OCI-LY7 (cell line): ENCODE measurements around the gene NT5C2. TPM values are rescaled to one million over a fixed set of nuclear protein-coding genes. Genes with fewer than 3 reads are reported as not detected.

Source experiments
- BruUV-seq: library from RNA; stranded (reverse); fragments of 400-500 nt; replicated peaks from 2 replicates; lab custom pipeline; 2021; lab: Mats Ljungman, UMichigan
- CTCF ChIA-PET: fragments of 300-600 bp; sonication (Branson Sonifier 250); formaldehyde crosslinking; loops from one replicate; lab custom pipeline; 2022; ENCODE audit warnings: antibody characterized with exemption; ENCODE audit not compliant: unreplicated experiment; lab: Charles Lee
- POLR2A ChIA-PET: fragments of 300-600 bp; sonication (Branson Sonifier 250); formaldehyde crosslinking; loops from one replicate; lab custom pipeline; 2022; ENCODE audit warnings: antibody characterized with exemption; lab: Charles Lee
- DNase-seq: peaks from one replicate; pipeline ENCODE4 v3.0.0-alpha.2; 2015; ENCODE audit warnings: low spot score
- H2AFZ ChIP-seq: fragments of 200-600 bp; sonication (generic), shearing (Covaris generic); 2 replicates; pipeline ENCODE4 v1.6.1; 2014; ENCODE audit warnings: mild to moderate bottlenecking, antibody characterized with exemption, low read length, moderate library complexity
- H3K27ac ChIP-seq: fragments of 200-600 bp; sonication (generic); 2 replicates; pipeline ENCODE4 v1.5.1; 2014; ENCODE audit warnings: mixed run types, low read depth, mild to moderate bottlenecking, moderate library complexity, low read length, inconsistent platforms; ENCODE audit not compliant: poor library complexity, severe bottlenecking
- H3K36me3 ChIP-seq: fragments of 200-600 bp; sonication (generic); 2 replicates; pipeline ENCODE4 v1.6.1; 2014; ENCODE audit warnings: mild to moderate bottlenecking, antibody characterized with exemption, low read length, moderate library complexity, mixed read lengths; ENCODE audit not compliant: insufficient read depth
- H3K4me1 ChIP-seq: fragments of 200-600 bp; sonication (generic); 2 replicates; pipeline ENCODE4 v1.5.1; 2014; ENCODE audit warnings: mild to moderate bottlenecking, low read length; ENCODE audit not compliant: insufficient read depth, poor library complexity, severe bottlenecking
- H3K4me2 ChIP-seq: fragments of 200-600 bp; sonication (generic); 2 replicates; pipeline ENCODE4 v1.6.1; 2014; ENCODE audit warnings: mild to moderate bottlenecking, low read length
- H3K4me3 ChIP-seq: fragments of 200-600 bp; sonication (generic); 2 replicates; pipeline ENCODE4 v1.5.1; 2014; ENCODE audit warnings: mild to moderate bottlenecking, low read depth, low read length; ENCODE audit not compliant: poor library complexity, severe bottlenecking
- H3K79me2 ChIP-seq: fragments of 200-600 bp; sonication (generic); 2 replicates; pipeline ENCODE4 v1.6.1; 2016; ENCODE audit warnings: low read depth, mild to moderate bottlenecking, low read length, moderate library complexity, mixed read lengths; ENCODE audit not compliant: insufficient read depth
- H3K9me2 ChIP-seq: fragments of 200-600 bp; sonication (generic); 2 replicates; pipeline ENCODE4 v1.6.1; 2016; ENCODE audit warnings: mild to moderate bottlenecking, low read length, mixed read lengths; ENCODE audit not compliant: insufficient read depth
- H3K9me3 ChIP-seq: fragments of 200-600 bp; sonication (generic); 2 replicates; pipeline ENCODE4 v1.6.1; 2014; ENCODE audit warnings: mild to moderate bottlenecking, mixed run types, low read length, mixed read lengths
- H4K20me1 ChIP-seq: fragments of 200-600 bp; sonication (generic); 2 replicates; pipeline ENCODE4 v1.6.1; 2014; ENCODE audit warnings: mild to moderate bottlenecking, antibody characterized with exemption, low read length, moderate library complexity, mixed read lengths; ENCODE audit not compliant: insufficient read depth
- CTCF ChIP-seq: fragments of 200-600 bp; sonication (generic); conservative IDR thresholded peaks from 2 replicates; pipeline ENCODE4 v1.5.1; 2014; ENCODE audit warnings: mild to moderate bottlenecking, antibody characterized with exemption, low read length, moderate library complexity, mixed read lengths
- EZH2phosphoT487 ChIP-seq: fragments of 200-600 bp; sonication (generic); IDR thresholded peaks from 2 replicates; pipeline ENCODE4 v1.6.1; 2018; ENCODE audit warnings: low read depth, borderline replicate concordance, mild to moderate bottlenecking, mixed run types, antibody characterized with exemption, low read length, moderate library complexity, mixed read lengths
- intact Hi-C: fragments of 100-400 bp; cut with micrococcal nuclease; formaldehyde crosslinking; loops from one replicate; pipeline ENCODE4 v1.10.0; 2022; ENCODE audit not compliant: unreplicated experiment
- total RNA-seq, 2 experiments: library from RNA; depleted of rRNA in 1 of 2; stranded (reverse); fragments of >200 nt in 1 of 2; shearing (Covaris generic) in 1 of 2; gene quantifications; 2 replicates each; pipeline ENCODE4 v1.2.3, GENCODE V29; 2014 to 2022

Gene NT5C2
- total RNA-seq, 2 experiments from 2014 or later, result 72.0 to 87.3 TPM

- H3K4me3 ChIP-seq, result no peak overlapping the region
- ChIA-PET POLR2A (interaction anchor here (0.6 to 1.1 kb wide), 7 partner anchors 55 to 561 kb away, joined by 3 to 6 read pairs (median 3); no protein-coding TSS in a partner anchor), CTCF (interaction anchor here (0.6 kb wide), 1 partner anchor 145 kb away, joined by 4 read pairs; no protein-coding TSS in a partner anchor)
- H3K36me3 ChIP-seq, result no peaks in the 10 kb centered on the region
- DNase-seq, result no peak
- H3K4me2 ChIP-seq, result no peak overlapping the region
- no peak for TF ChIP-seq CTCF
- TF ChIP-seq EZH2phosphoT487, result no peak
- no peaks in the 10 kb centered on the region for H3K79me2 ChIP-seq
- H3K4me1 ChIP-seq, result peaks cover 5% of the 10 kb centered on the region
- H3K9me2 ChIP-seq, result no peaks in the 10 kb centered on the region
- no TSS peak for BruUV-seq
- H4K20me1 ChIP-seq, result no peaks in the 10 kb centered on the region
- no peak overlapping the region for H2AFZ ChIP-seq
- H3K27ac ChIP-seq, result no peak overlapping the region
- intact Hi-C loops, result no loop called here
- H3K9me3 ChIP-seq, result no peaks in the 10 kb centered on the region
These were observed 38.0 kb upstream of the NT5C2 start for GRCh38 chr10:103231047-103231551.

- POLR2A ChIA-PET, result interaction anchor here (0.6 to 1.5 kb wide), 5 partner anchors 12 to 107 kb away, joined by 3 to 5 read pairs (median 3); no protein-coding TSS in a partner anchor
These were observed 34.3 kb upstream of the NT5C2 start for GRCh38 chr10:103227416-103227815.

More at GRCh38 chr10:103227416-103227815, 34.3 kb upstream of the NT5C2 start:
- peaks cover 11% of the 10 kb centered on the region for H3K9me3 ChIP-seq
- H4K20me1 ChIP-seq, result no peaks in the 10 kb centered on the region
- H2AFZ ChIP-seq, result no peak overlapping the region
- no peak overlapping the region for H3K27ac ChIP-seq
- CTCF ChIA-PET, result no interaction called here
- H3K9me2 ChIP-seq, result no peaks in the 10 kb centered on the region
- no peaks in the 10 kb centered on the region for H3K4me1 ChIP-seq
- intact Hi-C loops, result no loop called here
- no TSS peak for BruUV-seq
- H3K36me3 ChIP-seq, result no peaks in the 10 kb centered on the region
- no peak overlapping the region for H3K4me2 ChIP-seq
- TF ChIP-seq EZH2phosphoT487 (no peak), CTCF (no peak)
- H3K79me2 ChIP-seq, result no peaks in the 10 kb centered on the region
- DNase-seq, result no peak
- no peak overlapping the region for H3K4me3 ChIP-seq
